GM19193 (cell line): ENCODE results near the gene TBC1D22A.

Source experiments
- POLR2A ChIP-seq: IDR thresholded peaks from 4 replicates; pipeline ENCODE4 v1.6.1; 2011; ENCODE audit not compliant: insufficient read depth, insufficient read length; ENCODE audit errors: extremely low read depth

TBC1D22A gene

GRCh38 chr22:47162865-47163264 is 400.4 kb downstream of the TBC1D22A start:
- no peak for TF ChIP-seq POLR2A

- TF ChIP-seq POLR2A, result no peak
Measured at GRCh38 chr22:47163481-47163855, 401.0 kb downstream of the TBC1D22A start.

- TF ChIP-seq POLR2A, result no peak
Measured at GRCh38 chr22:47163856-47164513, 401.5 kb downstream of the TBC1D22A start.

- TF ChIP-seq POLR2A, result no peak
Measured at GRCh38 chr22:47164514-47165337, 402.3 kb downstream of the TBC1D22A start.

- no peak for TF ChIP-seq POLR2A
Measured at GRCh38 chr22:47165338-47166032, 403.0 kb downstream of the TBC1D22A start.

GRCh38 chr22:47166033-47166404 is 403.6 kb downstream of the TBC1D22A start:
- no peak for TF ChIP-seq POLR2A

- TF ChIP-seq POLR2A, result no peak
Measured at GRCh38 chr22:47166446-47167016, 404.1 kb downstream of the TBC1D22A start.

GRCh38 chr22:47167056-47167455 is 404.6 kb downstream of the TBC1D22A start:
- TF ChIP-seq POLR2A, result no peak

GRCh38 chr22:47168441-47168840 is 406.0 kb downstream of the TBC1D22A start:
- no peak for TF ChIP-seq POLR2A

GRCh38 chr22:47168900-47169800 is 406.7 kb downstream of the TBC1D22A start:
- TF ChIP-seq POLR2A, result no peak

- no peak for TF ChIP-seq POLR2A
Measured at GRCh38 chr22:47169801-47170140, 407.3 kb downstream of the TBC1D22A start.

GRCh38 chr22:47171441-47172221 is 409.2 kb downstream of the TBC1D22A start:
- no peak for TF ChIP-seq POLR2A

- no peak for TF ChIP-seq POLR2A
Measured at GRCh38 chr22:47172771-47173534, 410.5 kb downstream of the TBC1D22A start.
